HCT116 (cell line): ENCODE results near the gene CREBBP. TPM values are rescaled to one million over a fixed set of nuclear protein-coding genes. Genes with fewer than 3 reads are reported as not detected.

Experiments used
- ATAC-seq: fragments of 200-7000 bp; cut with Tn5 transposase; 2 replicates; pipeline ENCODE4 v1.9.1; 2020; ENCODE audit warnings: mild to moderate bottlenecking, moderate library complexity
- BruUV-seq: library from RNA; stranded (reverse); fragments of 400-500 nt; replicated peaks from 2 replicates; lab custom pipeline; 2021; lab: Mats Ljungman, UMichigan
- CTCF ChIA-PET: fragments of 300-600 bp; sonication (Branson Sonifier 250); formaldehyde crosslinking; loops from one replicate; lab custom pipeline; 2021; ENCODE audit warnings: antibody characterized with exemption; lab: Charles Lee
- POLR2A ChIA-PET: fragments of 300-600, 350-600 bp; sonication (Branson Sonifier 250); formaldehyde crosslinking; loops from one replicate; lab custom pipeline; 2021; ENCODE audit warnings: antibody characterized with exemption; lab: Charles Lee
- RAD21 ChIA-PET, 2 experiments: fragments of 300-600 bp; sonication (Branson Sonifier 250); formaldehyde crosslinking; loops; one replicate each; lab custom pipeline; 2023; ENCODE audit warnings: low total read pairs in 2 of 2; ENCODE audit not compliant: uncharacterized antibody in 2 of 2, unreplicated experiment in 2 of 2, low non-redundant PET in 1 of 2; lab: Charles Lee
- DNase-seq: peaks from one replicate; pipeline ENCODE4 v3.0.0-alpha.2; 2010; ENCODE audit warnings: low read depth, low spot score
- H2AFZ ChIP-seq: fragments of 200-600 bp; shearing (Covaris generic), sonication (generic); 2 replicates; pipeline ENCODE4 v1.6.1; 2017; ENCODE audit warnings: low read depth, mixed run types, mixed read lengths, antibody characterized with exemption, low read length; ENCODE audit not compliant: poor library complexity, severe bottlenecking
- H3K27ac ChIP-seq: 2 replicates; pipeline ENCODE4 v1.5.1; 2012; ENCODE audit warnings: low read depth, low read length
- H3K27me3 ChIP-seq: fragments of 200-600 bp; sonication (generic); 2 replicates; pipeline ENCODE4 v1.6.1; 2016; ENCODE audit warnings: mixed run types, low read length, mixed read lengths; ENCODE audit not compliant: insufficient read depth
- H3K36me3 ChIP-seq, 2 experiments: fragments of 200-500 bp in 1 of 2; fragments of 200-600 bp in 1 of 2; sonication (Bioruptor generic) in 1 of 2; sonication (generic) in 1 of 2; 2 replicates each; pipeline versions ENCODE4 v1.5.1 to v1.6.1; 2014 to 2016; ENCODE audit warnings: low read length in 2 of 2, inconsistent platforms in 1 of 2, mixed read lengths in 1 of 2, mixed run types in 1 of 2; ENCODE audit not compliant: insufficient read depth in 2 of 2, control insufficient read depth in 1 of 2
- H3K4me1 ChIP-seq, 2 experiments: fragments of 200-600 bp in 1 of 2; sonication (generic) in 1 of 2; 2 replicates each; pipeline versions ENCODE4 v1.5.1 to v1.6.1; 2012 to 2017; ENCODE audit warnings: low read length in 2 of 2, inconsistent platforms in 1 of 2, mild to moderate bottlenecking in 1 of 2, mixed read lengths in 1 of 2, mixed run types in 1 of 2, moderate library complexity in 1 of 2; ENCODE audit not compliant: insufficient read depth in 2 of 2, control insufficient read depth in 1 of 2
- H3K4me2 ChIP-seq: fragments of 200-600 bp; sonication (generic); 2 replicates; pipeline ENCODE4 v1.6.1; 2017; ENCODE audit warnings: mixed run types, low read length, mixed read lengths
- H3K4me3 ChIP-seq, 2 experiments: fragments of 200-600 bp in 1 of 2; sonication (generic) in 1 of 2; replicated peaks in 1 of 2; 2 replicates each; pipeline ENCODE4 v1.5.1; 2011 to 2016; ENCODE audit warnings: low read length in 2 of 2, control low read depth in 1 of 2, low read depth in 1 of 2, mild to moderate bottlenecking in 1 of 2, mixed read lengths in 1 of 2, mixed run types in 1 of 2
- H3K79me2 ChIP-seq: fragments of 200-600 bp; sonication (generic); 2 replicates; pipeline ENCODE4 v1.6.1; 2017; ENCODE audit warnings: mild to moderate bottlenecking, mixed run types, low read length, moderate library complexity, mixed read lengths; ENCODE audit not compliant: insufficient read depth
- H3K9ac ChIP-seq: fragments of 200-600 bp; sonication (generic); 2 replicates; pipeline ENCODE4 v1.6.1; 2016; ENCODE audit warnings: low read length, mixed read lengths
- H3K9me2 ChIP-seq: fragments of 200-600 bp; sonication (generic), shearing (Covaris generic); 2 replicates; pipeline ENCODE4 v1.6.1; 2017; ENCODE audit warnings: mixed run types, mild to moderate bottlenecking, moderate library complexity; ENCODE audit not compliant: insufficient read depth
- H3K9me3 ChIP-seq, 2 experiments: fragments of 200-500 bp in 1 of 2; fragments of 200-600 bp in 1 of 2; sonication (Bioruptor generic) in 1 of 2; sonication (generic) in 1 of 2; 2 replicates each; pipeline ENCODE4 v1.6.1; 2014 to 2017; ENCODE audit warnings: low read length in 2 of 2, mixed read lengths in 2 of 2, inconsistent platforms in 1 of 2, low read depth in 1 of 2, mild to moderate bottlenecking in 1 of 2, mixed run types in 1 of 2, moderate library complexity in 1 of 2; ENCODE audit not compliant: control insufficient read depth in 1 of 2, insufficient read depth in 1 of 2
- H4K20me1 ChIP-seq: fragments of 200-600 bp; sonication (generic), shearing (Covaris generic); 2 replicates; pipeline ENCODE4 v1.6.1; 2017; ENCODE audit warnings: mixed run types, mild to moderate bottlenecking, moderate library complexity; ENCODE audit not compliant: insufficient read depth
- ATF3 ChIP-seq: IDR thresholded peaks from 2 replicates; pipeline ENCODE4 v1.6.1; 2012
- CBX3 ChIP-seq: IDR thresholded peaks from 2 replicates; pipeline ENCODE4 v1.6.1; 2012; ENCODE audit warnings: low read depth
- CEBPB ChIP-seq: IDR thresholded peaks from 2 replicates; pipeline ENCODE4 v1.6.1; 2012; ENCODE audit warnings: low read depth
- EGR1 ChIP-seq: IDR thresholded peaks from 2 replicates; pipeline ENCODE4 v1.6.1; 2012; ENCODE audit warnings: low read depth
- ELF1 ChIP-seq: IDR thresholded peaks from 2 replicates; pipeline ENCODE4 v1.6.1; 2012; ENCODE audit warnings: low read depth, borderline replicate concordance
- EZH2 ChIP-seq: fragments of 200-600 bp; sonication (generic); IDR thresholded peaks from 2 replicates; pipeline ENCODE4 v1.6.1; 2017; ENCODE audit warnings: antibody characterized with exemption, mixed run types
- EZH2phosphoT487 ChIP-seq: fragments of 200-600 bp; IDR thresholded peaks from 2 replicates; pipeline ENCODE4 v1.6.1; 2018; ENCODE audit warnings: antibody characterized with exemption, borderline replicate concordance
- FOSL1 ChIP-seq: IDR thresholded peaks from 2 replicates; pipeline ENCODE4 v1.6.1; 2012; ENCODE audit warnings: low read depth
- JUND ChIP-seq: IDR thresholded peaks from 2 replicates; pipeline ENCODE4 v1.6.1; 2012
- MAX ChIP-seq: IDR thresholded peaks from 2 replicates; pipeline ENCODE4 v1.6.1; 2012
- POLR2AphosphoS5 ChIP-seq: IDR thresholded peaks from 2 replicates; pipeline ENCODE4 v1.6.1; 2011; ENCODE audit warnings: mild to moderate bottlenecking, low read depth, low read length, moderate library complexity
- RAD21 ChIP-seq: IDR thresholded peaks from 2 replicates; pipeline ENCODE4 v1.6.1; 2012; ENCODE audit warnings: low read depth, mild to moderate bottlenecking
- REST ChIP-seq: IDR thresholded peaks from 2 replicates; pipeline ENCODE4 v1.6.1; 2012; ENCODE audit warnings: low read depth
- SIN3A ChIP-seq: IDR thresholded peaks from 2 replicates; pipeline ENCODE4 v1.6.1; 2012; ENCODE audit warnings: low read depth
- SRF ChIP-seq: IDR thresholded peaks from 2 replicates; pipeline ENCODE4 v1.6.1; 2012; ENCODE audit warnings: low read depth
- TCF7L2 ChIP-seq: IDR thresholded peaks from 2 replicates; pipeline ENCODE4 v1.7.0; 2011; ENCODE audit warnings: borderline replicate concordance, inconsistent platforms; ENCODE audit not compliant: insufficient read depth, insufficient read length; ENCODE audit errors: extremely low read depth
- YY1 ChIP-seq: IDR thresholded peaks from 2 replicates; pipeline ENCODE4 v1.6.1; 2011; ENCODE audit warnings: low read length, low read depth, moderate library complexity, mild to moderate bottlenecking; ENCODE audit not compliant: insufficient replicate concordance; ENCODE audit errors: extremely low read depth
- ZFX ChIP-seq: fragments of 450-650 bp; IDR thresholded peaks from 2 replicates; pipeline ENCODE4 v1.6.1; 2017
- ZNF274 ChIP-seq: fragments of 200-500 bp; sonication (Bioruptor generic); IDR thresholded peaks from 2 replicates; pipeline ENCODE4 v1.6.1; 2014; ENCODE audit warnings: mild to moderate bottlenecking, low read depth, low read length, inconsistent platforms
- intact Hi-C: fragments of 100-400 bp; cut with micrococcal nuclease; formaldehyde crosslinking; loops from 2 replicates; pipeline ENCODE4 v1.10.0; 2022
- total RNA-seq: library from RNA; stranded (reverse); gene quantifications from one replicate; pipeline ENCODE4 v1.2.1, GENCODE V29; 2021; ENCODE audit not compliant: unreplicated experiment
- TF ChIP-seq, protein P1 (sequence below), 3 experiments: fragments of 200-600 bp in 1 of 3; sonication (generic) in 1 of 3; IDR thresholded peaks in 2 of 3; conservative IDR thresholded peaks in 1 of 3; 2 replicates each; pipeline ENCODE4 v1.5.1; 2012 to 2017; ENCODE audit warnings: low read depth in 2 of 3, low read length in 2 of 3, antibody characterized with exemption in 1 of 3, borderline replicate concordance in 1 of 3, control low read depth in 1 of 3, mild to moderate bottlenecking in 1 of 3, mixed read lengths in 1 of 3, mixed run types in 1 of 3, moderate library complexity in 1 of 3; ENCODE audit not compliant: insufficient read depth in 1 of 3

CREBBP gene
- total RNA-seq, 1 experiment from 2014 or later: 42.7 TPM

GRCh38 chr16:3835089-3835602 is 45.4 kb downstream of the CREBBP start:
- DNase-seq: no peak
- H3K4me2 ChIP-seq: no peak overlapping the region
- no peaks in the 10 kb centered on the region for H3K27me3 ChIP-seq
- H3K4me3 ChIP-seq: no peak overlapping the region
- ChIA-PET RAD21 (no interaction called here), CTCF (no interaction called here), POLR2A (no interaction called here)
- no peaks in the 10 kb centered on the region; a peak in 2 of 4 replicates for H3K4me1 ChIP-seq
- H3K9me3 ChIP-seq: peaks cover 7 to 17% of the 10 kb centered on the region in 2 experiments; a peak in 2 of 4 replicates
- H3K9ac ChIP-seq: no peak overlapping the region
- intact Hi-C loops: no loop called here
- BruUV-seq: no TSS peak
- no peak overlapping the region for H2AFZ ChIP-seq
- peaks cover 96% of the 10 kb centered on the region for H3K79me2 ChIP-seq
- no peak overlapping the region for H3K27ac ChIP-seq
- TF ChIP-seq EZH2 (no peak), YY1 (no peak), ATF3 (no peak), POLR2AphosphoS5 (no peak), ZNF274 (no peak), FOSL1 (no peak), RAD21 (no peak), MAX (no peak), EGR1 (no peak), ELF1 (no peak), CBX3 (no peak), REST (no peak), CEBPB (no peak), JUND (no peak), SRF (no peak), EZH2phosphoT487 (no peak), TCF7L2 (no peak), SIN3A (no peak), ZFX (no peak)
- TF ChIP-seq, protein P1, sequence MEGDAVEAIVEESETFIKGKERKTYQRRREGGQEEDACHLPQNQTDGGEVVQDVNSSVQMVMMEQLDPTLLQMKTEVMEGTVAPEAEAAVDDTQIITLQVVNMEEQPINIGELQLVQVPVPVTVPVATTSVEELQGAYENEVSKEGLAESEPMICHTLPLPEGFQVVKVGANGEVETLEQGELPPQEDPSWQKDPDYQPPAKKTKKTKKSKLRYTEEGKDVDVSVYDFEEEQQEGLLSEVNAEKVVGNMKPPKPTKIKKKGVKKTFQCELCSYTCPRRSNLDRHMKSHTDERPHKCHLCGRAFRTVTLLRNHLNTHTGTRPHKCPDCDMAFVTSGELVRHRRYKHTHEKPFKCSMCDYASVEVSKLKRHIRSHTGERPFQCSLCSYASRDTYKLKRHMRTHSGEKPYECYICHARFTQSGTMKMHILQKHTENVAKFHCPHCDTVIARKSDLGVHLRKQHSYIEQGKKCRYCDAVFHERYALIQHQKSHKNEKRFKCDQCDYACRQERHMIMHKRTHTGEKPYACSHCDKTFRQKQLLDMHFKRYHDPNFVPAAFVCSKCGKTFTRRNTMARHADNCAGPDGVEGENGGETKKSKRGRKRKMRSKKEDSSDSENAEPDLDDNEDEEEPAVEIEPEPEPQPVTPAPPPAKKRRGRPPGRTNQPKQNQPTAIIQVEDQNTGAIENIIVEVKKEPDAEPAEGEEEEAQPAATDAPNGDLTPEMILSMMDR (IDR thresholded peaks at IDR 0.05 in 2 of 3, conservative IDR thresholded peaks at IDR 0.05 in 1 of 3; ENCODE audit: borderline replicate concordance in 1 of 3, insufficient read depth in 1 of 3, low read depth in 2 of 3, low read length in 2 of 3): no peak
- TF ChIP-seq, all 23 proteins: peak for 0
- H3K9me2 ChIP-seq: no peaks in the 10 kb centered on the region
- H3K36me3 ChIP-seq: no peaks in the 10 kb centered on the region
- no peak for ATAC-seq
- peaks cover 6% of the 10 kb centered on the region; the same call in 1 of the 2 replicates for H4K20me1 ChIP-seq
